K562 (cell line): ENCODE measurements around the gene SHANK2. TPM values are rescaled to one million over a fixed set of nuclear protein-coding genes. Genes with fewer than 3 reads are reported as not detected.
A peak's percentile ranks its signal among the peaks of the same experiment; 100 is the strongest.

Source experiments
- ATAC-seq: fragments of 200-7000 bp; cut with Tn5 transposase; 3 replicates; pipeline ENCODE4 v1.9.1; 2020; ENCODE audit warnings: moderate library complexity
- Bru-seq: library from RNA; stranded (reverse); fragments of 400-500 nt; gene quantifications from one replicate; lab custom pipeline; 2021; lab: Mats Ljungman, UMichigan
- BruChase-seq, 2 experiments: library from RNA; stranded (reverse); fragments of 400-500 nt; gene quantifications; one replicate each; lab custom pipeline; 2021; lab: Mats Ljungman, UMichigan
- BruUV-seq: library from RNA; stranded (reverse); fragments of 400-500 nt; replicated peaks from 2 replicates; lab custom pipeline; 2021; lab: Mats Ljungman, UMichigan
- CTCF ChIA-PET: fragments of 300-600 bp; formaldehyde crosslinking; extraction: SDS; loops from one replicate; lab custom pipeline; 2021; ENCODE audit warnings: low intra/inter-chr PET ratio; lab: Yijun Ruan, JAX
- POLR2A ChIA-PET: fragments of 300-600, 350-650 bp; sonication (Branson Sonifier 250); formaldehyde crosslinking; extraction: SDS; loops from one replicate; lab custom pipeline; 2021; ENCODE audit warnings: antibody characterized with exemption, inconsistent platforms; lab: Yijun Ruan, JAX
- DNase-seq, 4 experiments: peaks; one replicate each; pipeline versions ENCODE4 v3.0.0 to v3.0.0-alpha.2; 2011 to 2018; ENCODE audit warnings: low spot score in 3 of 4, mixed read lengths in 3 of 4; ENCODE audit errors: extremely low read depth in 1 of 4
- FAIRE-seq: peaks from 2 replicates; lab custom pipeline; 2011; peaks lifted over from hg19 to GRCh38; lab: Jason Lieb, UNC
- H2AFZ ChIP-seq: 2 replicates; pipeline ENCODE4 v1.6.0; 2011; ENCODE audit warnings: low read depth, low read length, control low read depth, inconsistent platforms
- H3K27ac ChIP-seq: fragments of 200-600 bp; 3 replicates; pipeline ENCODE4 v1.8.0; 2011; ENCODE audit warnings: low read depth, mild to moderate bottlenecking, control low read depth, inconsistent platforms, low read length, moderate library complexity, mixed read lengths; ENCODE audit errors: extremely low read depth
- H3K27me3 ChIP-seq, 2 experiments: fragments of 300-600 bp in 1 of 2; 2 replicates in 1 of 2; 3 replicates in 1 of 2; pipeline versions ENCODE4 v1.6.0 to v1.8.0; 2011; ENCODE audit warnings: inconsistent platforms in 2 of 2, low read length in 2 of 2, mild to moderate bottlenecking in 1 of 2, mixed read lengths in 1 of 2, moderate library complexity in 1 of 2; ENCODE audit not compliant: control insufficient read depth in 2 of 2, insufficient read depth in 2 of 2
- H3K36me3 ChIP-seq: fragments of 300-600 bp; 3 replicates; pipeline ENCODE4 v1.8.0; 2011; ENCODE audit warnings: mild to moderate bottlenecking, low read length, inconsistent platforms; ENCODE audit not compliant: control insufficient read depth, insufficient read depth
- H3K4me1 ChIP-seq, 2 experiments: fragments of 200-600 bp in 1 of 2; replicated peaks in 1 of 2; 2 replicates in 1 of 2; 3 replicates in 1 of 2; pipeline versions ENCODE4 v1.5.1 to v1.8.0; 2011; ENCODE audit warnings: inconsistent platforms in 2 of 2, low read length in 2 of 2, mild to moderate bottlenecking in 1 of 2, mixed read lengths in 1 of 2, moderate library complexity in 1 of 2; ENCODE audit not compliant: control insufficient read depth in 2 of 2, insufficient read depth in 2 of 2
- H3K4me2 ChIP-seq: 2 replicates; pipeline ENCODE4 v1.6.1; 2011; ENCODE audit warnings: low read length, control low read depth, inconsistent platforms, mixed read lengths; ENCODE audit not compliant: insufficient read depth
- H3K4me3 ChIP-seq: fragments of 200-600 bp; sonication (generic), shearing (Covaris generic); 2 replicates; pipeline ENCODE4 v1.5.1; 2016; ENCODE audit warnings: control low read depth, inconsistent platforms
- H3K79me2 ChIP-seq: fragments of 200-600 bp; 3 replicates; pipeline ENCODE4 v1.8.0; 2011; ENCODE audit warnings: low read length, inconsistent platforms; ENCODE audit not compliant: control insufficient read depth, insufficient read depth
- H3K9ac ChIP-seq, 2 experiments: 2 replicates each; pipeline versions ENCODE4 v1.6.0 to v1.6.1; 2011; ENCODE audit warnings: low read depth in 2 of 2, low read length in 2 of 2, control low read depth in 1 of 2, inconsistent platforms in 1 of 2, mild to moderate bottlenecking in 1 of 2, mixed read lengths in 1 of 2; ENCODE audit not compliant: insufficient read depth in 1 of 2
- H3K9me1 ChIP-seq: one replicate; pipeline ENCODE4 v1.6.0; 2011; ENCODE audit warnings: inconsistent platforms, mild to moderate bottlenecking, low read length, moderate library complexity; ENCODE audit not compliant: control insufficient read depth, insufficient read depth
- H3K9me3 ChIP-seq: replicated peaks from 2 replicates; pipeline ENCODE4 v1.5.1; 2011; ENCODE audit warnings: low read depth, low read length, inconsistent platforms; ENCODE audit not compliant: control insufficient read depth, insufficient read depth
- H4K20me1 ChIP-seq: replicated peaks from 2 replicates; pipeline ENCODE4 v1.6.1; 2011; ENCODE audit warnings: low read length, inconsistent platforms, mixed read lengths; ENCODE audit not compliant: control insufficient read depth, insufficient read depth
- ZNF224 ChIP-seq: sonication (generic); formaldehyde crosslinking; IDR thresholded peaks from 2 replicates; pipeline ENCODE4 v1.8.0; 2022; ENCODE audit warnings: mild to moderate bottlenecking, missing genetic modification reagents
- WGBS: fragments of 100-300 bp; shearing (Covaris generic); methylation state at CpG from one replicate; pipeline ENCODE4 v1.1.6; 2016; ENCODE audit warnings: low coverage, mixed read lengths; ENCODE audit not compliant: insufficient coverage; ENCODE audit errors: missing lambda C conversion rate; 5-methylcytosine and 5-hydroxymethylcytosine counted together
- in situ Hi-C: fragments of 300-500 bp; cut with MboI; formaldehyde crosslinking; loops from 4 replicates; pipeline ENCODE4 v1.15.0; 2018; ENCODE audit warnings: inconsistent platforms, mixed read lengths
- intact Hi-C: fragments of 100-400 bp; cut with micrococcal nuclease; formaldehyde crosslinking; loops from 2 replicates; pipeline ENCODE4 v1.14.2; 2022
- long read RNA-seq, 3 experiments: library from polyadenylated mRNA in 2 of 3; library from RNA in 1 of 3; unstranded in 2 of 3; stranded (forward) in 1 of 3; transcript quantifications; one replicate each; pipeline ENCODE4 v2.0.0, GENCODE V29; 2019 to 2022
- polyA minus RNA-seq, 3 experiments: library from RNA; depleted of rRNA, polyadenylated mRNA; stranded (reverse); fragments of >200 nt; gene quantifications; 2 replicates each; pipeline ENCODE4 v1.2.3, GENCODE V29; 2011
- polyA plus RNA-seq, 8 experiments: library from polyadenylated mRNA; depleted of rRNA in 4 of 8; stranded (reverse) in 5 of 8; unstranded in 3 of 8; fragments of >200 nt; fragmentation: Nextera tagmentation in 2 of 8; fragmentation: Illumina TruSeq in 1 of 8; extraction: Ambion mirVana in 2 of 8; extraction: Trizol in 1 of 8; gene quantifications; 2 replicates each; pipeline versions ENCODE4 v1.2.1 to v1.2.3, GENCODE V29; 2011 to 2014; ENCODE audit warnings: inconsistent platforms in 1 of 8, missing spikeins in 1 of 8
- total RNA-seq, 7 experiments: library from RNA; depleted of rRNA in 6 of 7; stranded (reverse); fragments of >200 nt in 6 of 7; fragmentation: Illumina TruSeq in 2 of 7; extraction: Trizol in 2 of 7; gene quantifications; 2 replicates each; pipeline versions ENCODE4 v1.2.1 to v1.2.3, GENCODE V29; 2011 to 2021; ENCODE audit warnings: low replicate concordance in 1 of 7

The SHANK2 gene
- 0.05 TPM in 1 of 2 replicates, not detected in the other for total RNA-seq (2011; cell fraction: chromatin; rRNA removed; ENCODE audit: low replicate concordance)
- total RNA-seq (2011; cell fraction: nucleolus; rRNA removed), result not detected in 2 replicates
- not detected in 2 replicates for total RNA-seq (2011; cell fraction: nucleoplasm; rRNA removed)
- total RNA-seq (2014; rRNA removed), result not detected in 2 replicates
- not detected in 2 replicates for total RNA-seq (2014; rRNA removed; fragmentation: Illumina TruSeq; extraction: Trizol)
- total RNA-seq (2015; rRNA removed; fragmentation: Illumina TruSeq; extraction: Trizol), result not detected in 2 replicates
- 0.07 and 0.22 TPM in 2 replicates for total RNA-seq (2021)
- not detected in 2 replicates for polyA plus RNA-seq (2011; rRNA removed)
- not detected in 2 replicates for polyA plus RNA-seq (2011; cell fraction: cytosol; rRNA removed)
- polyA plus RNA-seq (2011; cell fraction: nucleus; rRNA removed), result not detected in 2 replicates
- 0.01 and 0.07 TPM in 2 replicates for polyA plus RNA-seq (2012)
- not detected in 2 replicates for polyA plus RNA-seq (2014; fragmentation: Illumina TruSeq; extraction: Trizol)
- under 1 TPM in 1 of 2 experiments, not detected in 1; 0.04 TPM for polyA plus RNA-seq (2014; fragmentation: Nextera tagmentation; extraction: Ambion mirVana)
- polyA plus RNA-seq (2014; rRNA removed), result not detected in 2 replicates
- not detected in 2 replicates for polyA minus RNA-seq (2011; rRNA and poly(A)+ RNA removed)
- polyA minus RNA-seq (2011; cell fraction: cytosol; rRNA and poly(A)+ RNA removed), result not detected in 2 replicates
- not detected in 2 replicates for polyA minus RNA-seq (2011; cell fraction: nucleus; rRNA and poly(A)+ RNA removed)
- Bru-seq, nascent RNA, result percentile 6 among the genes with signal in this experiment
- percentile 6 among the genes with signal in this experiment for BruChase-seq, experiment 1, labeled RNA remaining after a 2-hour chase
- percentile 7 among the genes with signal in this experiment for BruChase-seq, experiment 2, labeled RNA remaining after a 6-hour chase
- long read RNA-seq, experiment 1, result 0 reads
- long read RNA-seq, experiment 2, result 0 reads
- long read RNA-seq, experiment 3, result 0 reads

- no peaks in the 10 kb centered on the region for H3K79me2 ChIP-seq
- no peak for ATAC-seq
- H3K36me3 ChIP-seq, result no peaks in the 10 kb centered on the region
- WGBS, result 12% methylated on average over 9 of the region's 70 CpGs
- in situ Hi-C loops, result no loop called here
- no peaks in the 10 kb centered on the region for H3K9me1 ChIP-seq
- no peak for TF ChIP-seq ZNF224 (CRISPR knock-in tag)
- H3K27me3 ChIP-seq, result peaks cover 12 to 61% of the 10 kb centered on the region in 2 experiments; a peak in 3 of 5 replicates
- no peak for FAIRE-seq
- H3K27ac ChIP-seq, result no peak within 1 kb of the TSS
- H3K4me3 ChIP-seq, result no peak within 1 kb of the TSS
- DNase-seq, result no peak
- H4K20me1 ChIP-seq, result no peaks in the 10 kb centered on the region
- intact Hi-C loops, result no loop called here
- ChIA-PET POLR2A (no interaction called here), CTCF (no interaction called here)
- BruUV-seq, result no TSS peak
- H3K9ac ChIP-seq, result no peak within 1 kb of the TSS
- no peak within 1 kb of the TSS for H2AFZ ChIP-seq
- H3K9me3 ChIP-seq, result no peaks in the 10 kb centered on the region
- H3K4me1 ChIP-seq, result peaks cover 0 to 8% of the 10 kb centered on the region in 2 experiments; a peak in 2 of 5 replicates
- H3K4me2 ChIP-seq, result no peak within 1 kb of the TSS
Observed at GRCh38 chr11:71252269-71252769, at the start of gene SHANK2. Gene SHANK2, minus strand, starts transcription at chr11:71252577. Its CDS starts 105,251 bp downstream, at chr11:71147326.
